ENCODE results near the gene AGBL4.

GRCh38 chr1:48792961-48793360 is 1230.8 kb downstream of the AGBL4 start:
- TF ChIP-seq POLR2AphosphoS5 (IDR thresholded peaks at IDR 0.05; ENCODE audit: borderline replicate concordance, low read depth, low read length), result no peak
- no peak for TF ChIP-seq EZH2 (IDR thresholded peaks at IDR 0.05)

Data from SK-N-MC (cell line).